DOHH2 (cell line): ENCODE data around the gene MUC21.

Experiments
- CTCF ChIP-seq: fragments of 200-600 bp; sonication (generic); IDR thresholded peaks from one replicate; pipeline ENCODE4 v1.5.1; 2014; ENCODE audit warnings: antibody characterized with exemption, mild to moderate bottlenecking, low read depth, low read length; ENCODE audit not compliant: poor library complexity, severe bottlenecking
- EZH2phosphoT487 ChIP-seq: fragments of 200-600 bp; sonication (generic); IDR thresholded peaks from 2 replicates; pipeline ENCODE4 v1.6.1; 2017; ENCODE audit warnings: borderline replicate concordance, mild to moderate bottlenecking, antibody characterized with exemption, low read length, moderate library complexity, mixed read lengths

- no peak for TF ChIP-seq CTCF
- no peak for TF ChIP-seq EZH2phosphoT487
Observed at GRCh38 chr6:31005249-31006020, 21.9 kb downstream of the MUC21 start.
